ENCODE measurements around the gene TSHZ2. TPM values are rescaled to one million over a fixed set of nuclear protein-coding genes. Genes with fewer than 3 reads are reported as not detected.

The TSHZ2 gene
- total and polyA plus RNA-seq, 9 of the 15 experiments (the other 6 are each of a cell fraction or from before 2014, with no cell fraction given), result 0.03 to 0.20 (median 0.05) TPM; not detected in 4

- TF ChIP-seq CUX1 (CRISPR knock-in tag; IDR thresholded peaks at IDR 0.05) (0 out of 2 replicates have a peak, but pooled peaks have one; percentile 5), CBFA2T3 (IDR thresholded peaks at IDR 0.05) (peak; percentile 25; the same call in 1 of the 2 replicates), RAD51 (IDR thresholded peaks at IDR 0.05; ENCODE audit: borderline replicate concordance, low read depth) (peak; percentile 71; the same call in 1 of the 2 replicates), E2F1 (CRISPR knock-in tag; IDR thresholded peaks at IDR 0.05) (no peak), HOMEZ (CRISPR knock-in tag; IDR thresholded peaks at IDR 0.05) (no peak), ZNF644 (tag; IDR thresholded peaks at IDR 0.05; ENCODE audit: low read depth) (no peak), ZBTB5 (IDR thresholded peaks at IDR 0.05) (no peak), SIRT6 (IDR thresholded peaks at IDR 0.05; ENCODE audit: low read depth, low read length) (no peak)
These were observed 202.3 kb downstream of the TSHZ2 start (continued) for GRCh38 chr20:53174454-53174853.
